GM18505 (cell line): ENCODE data around the gene MED22.
"Not testable (repeated sequence)": the region's sequence is repeated elsewhere in the genome, so short reads cannot be mapped to it uniquely, and the experiment has no call there.

Experiments
- ATAC-seq: cut with Tn5 transposase; IDR thresholded peaks from one replicate; pipeline ENCODE4 v1.9.1; 2021; ENCODE audit not compliant: unreplicated experiment
- POLR2A ChIP-seq: IDR thresholded peaks from 4 replicates; pipeline ENCODE4 v1.6.1; 2011; ENCODE audit warnings: borderline replicate concordance; ENCODE audit not compliant: insufficient read depth, insufficient read length; ENCODE audit errors: extremely low read depth

Gene MED22

DNA sequence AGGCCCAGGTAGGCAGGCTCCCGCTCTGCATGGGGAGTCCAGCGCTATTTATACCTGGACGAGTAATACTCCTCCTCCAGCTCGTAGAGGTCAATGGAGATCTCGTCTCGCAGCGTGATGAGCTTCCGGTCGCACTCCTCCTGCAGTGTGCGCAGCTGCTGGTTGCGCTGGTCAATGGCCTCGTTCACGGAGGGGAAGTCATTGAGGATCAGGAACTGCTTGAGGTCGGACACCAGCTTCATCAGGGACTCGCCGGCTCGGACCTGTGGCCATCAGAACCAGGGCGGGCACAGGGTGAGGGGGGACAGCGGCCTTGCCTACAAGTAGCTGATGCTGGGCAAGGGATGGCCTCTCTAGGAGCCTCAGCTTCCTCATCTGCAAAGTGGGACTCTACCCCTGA, 3.9 kb downstream of the MED22 start:
- no peak for ATAC-seq

DNA sequence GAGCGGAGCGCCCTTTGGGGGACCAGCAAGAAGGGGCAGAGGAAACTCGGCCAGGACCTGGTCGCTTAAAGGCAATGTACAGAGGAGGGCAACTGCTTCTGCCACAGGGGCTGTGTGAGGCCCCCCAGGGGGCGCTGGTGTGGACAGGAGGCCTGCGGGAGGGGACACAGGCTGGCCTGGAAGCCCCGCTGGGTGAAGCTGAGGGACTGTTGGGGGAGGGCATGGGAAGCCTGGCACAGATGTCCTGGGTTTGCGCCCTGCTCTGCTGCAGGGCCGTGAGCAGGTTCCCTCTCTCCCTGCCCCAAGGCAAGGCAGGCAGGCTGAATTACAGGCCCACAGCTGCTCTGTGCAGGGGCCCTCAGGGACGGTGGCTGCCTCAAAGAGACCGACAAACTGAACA, 5.4 kb downstream of the MED22 start:
- ATAC-seq: no peak
- TF ChIP-seq POLR2A: no peak

More for the DNA sequence above, 3.9 kb downstream of the MED22 start:
- no peak for TF ChIP-seq POLR2A

DNA sequence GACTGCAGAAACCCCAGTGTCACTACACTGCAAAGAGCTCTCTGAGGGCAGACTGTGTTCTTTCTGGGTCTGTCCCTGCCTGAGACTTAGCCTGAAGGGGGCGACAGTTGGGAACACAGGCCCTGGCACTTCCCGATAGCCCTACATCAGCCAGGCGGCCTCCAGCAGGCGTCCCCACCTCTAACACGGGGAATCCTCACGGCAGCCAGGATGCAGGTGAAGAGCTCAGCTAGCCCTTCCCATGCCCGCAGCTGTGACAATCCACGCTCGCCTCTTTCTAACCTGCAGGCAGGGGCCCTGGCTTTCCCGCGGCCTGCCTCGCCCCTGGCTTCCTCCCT, 5.9 kb downstream of the MED22 start:
- TF ChIP-seq POLR2A: no peak
- no peak for ATAC-seq

DNA sequence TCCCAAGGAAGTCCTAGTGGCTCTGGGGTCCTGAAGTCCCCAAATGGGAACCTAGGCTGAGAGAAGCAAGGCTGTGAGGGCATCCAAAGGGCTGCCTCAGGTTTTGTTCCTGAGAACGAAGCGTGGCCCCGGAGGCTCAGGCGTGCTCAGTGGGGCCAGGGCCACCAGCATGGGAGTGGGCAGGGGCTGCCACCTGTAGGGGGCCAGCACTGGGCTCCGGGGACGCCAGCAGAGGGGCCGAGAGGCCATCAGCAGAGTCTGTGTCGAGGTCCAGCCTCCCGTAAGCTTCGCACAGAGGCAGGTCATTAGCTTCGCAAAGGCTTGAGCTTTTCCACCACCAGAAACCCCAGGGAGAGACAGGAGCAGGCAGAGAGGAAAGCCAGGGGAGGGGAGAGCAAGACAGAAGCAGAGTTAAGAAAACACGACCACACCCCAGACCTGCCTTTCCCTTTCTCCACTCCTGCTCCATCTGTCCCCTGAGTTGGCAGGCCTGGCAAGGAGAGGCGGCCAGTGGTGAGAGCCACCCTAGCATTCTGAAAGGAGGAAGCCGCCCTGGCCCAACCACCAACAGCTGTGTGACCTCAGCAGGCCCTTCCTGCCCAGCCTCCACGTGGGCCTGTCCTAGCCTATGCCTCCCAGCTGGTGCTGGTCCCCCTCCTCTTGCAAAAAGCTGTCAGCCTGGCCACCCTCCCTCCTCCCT, 6.4 kb downstream of the MED22 start:
- TF ChIP-seq POLR2A: no peak
- ATAC-seq: no peak

DNA sequence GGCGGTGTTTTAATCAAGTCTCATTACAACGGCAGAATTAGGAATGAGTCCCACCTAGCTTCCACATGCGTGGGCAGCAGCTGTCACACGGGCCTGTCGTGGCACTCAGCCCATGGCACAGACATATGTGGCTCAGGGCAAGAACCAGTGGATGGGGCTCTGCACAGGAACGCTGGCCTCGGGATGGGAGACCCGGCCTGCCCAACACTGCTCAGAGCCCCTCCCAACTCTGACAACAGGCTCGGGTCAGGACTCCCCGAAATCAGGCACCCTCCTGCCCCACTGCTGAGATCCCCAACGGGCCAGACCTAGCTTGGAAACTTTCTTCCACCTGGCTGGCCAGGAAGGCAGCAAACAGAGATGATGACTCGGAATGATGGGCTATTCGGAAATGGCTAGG, 7.0 kb downstream of the MED22 start:
- no peak for ATAC-seq
- no peak for TF ChIP-seq POLR2A

DNA sequence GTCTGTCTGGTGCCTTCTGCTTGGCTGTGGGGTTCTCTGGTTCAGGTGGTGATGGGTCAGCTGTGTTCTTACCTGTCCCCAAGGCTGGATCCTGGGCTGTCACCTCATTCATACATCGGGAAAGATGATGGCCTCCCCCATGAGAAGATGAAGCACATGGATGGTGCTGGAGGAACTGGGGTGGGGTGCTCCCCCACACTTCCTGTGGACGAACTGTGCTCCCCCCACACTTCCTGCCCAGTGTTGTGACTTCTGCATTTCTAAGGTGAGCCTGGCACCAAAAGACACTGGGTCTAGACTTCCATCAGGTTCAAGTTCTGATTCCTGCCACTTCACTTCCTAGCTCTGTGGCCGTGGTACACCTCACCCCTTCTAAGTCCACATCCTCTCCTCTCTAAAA, 7.7 kb downstream of the MED22 start:
- no peak for ATAC-seq
- no peak for TF ChIP-seq POLR2A

DNA sequence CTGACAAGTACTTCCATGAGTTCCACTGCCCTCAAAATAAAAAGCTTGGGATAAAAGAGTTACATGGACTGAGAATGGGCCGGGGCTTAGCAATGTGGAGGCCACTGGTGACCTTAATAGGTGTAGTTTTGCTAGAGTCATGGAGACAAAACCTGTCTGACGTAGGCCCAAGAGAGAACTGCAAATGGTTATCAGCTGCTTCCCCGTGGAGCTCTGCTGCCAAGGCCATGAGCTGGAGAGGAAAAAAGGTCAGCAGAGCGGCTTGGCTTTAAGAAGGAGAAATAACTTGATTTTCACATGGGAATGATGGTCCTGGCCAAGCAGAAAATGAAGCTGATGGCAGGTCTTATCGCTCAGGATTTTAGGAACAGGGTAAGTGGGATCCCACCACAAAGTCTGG, 8.3 kb downstream of the MED22 start:
- no peak for TF ChIP-seq POLR2A
- no peak for ATAC-seq

DNA sequence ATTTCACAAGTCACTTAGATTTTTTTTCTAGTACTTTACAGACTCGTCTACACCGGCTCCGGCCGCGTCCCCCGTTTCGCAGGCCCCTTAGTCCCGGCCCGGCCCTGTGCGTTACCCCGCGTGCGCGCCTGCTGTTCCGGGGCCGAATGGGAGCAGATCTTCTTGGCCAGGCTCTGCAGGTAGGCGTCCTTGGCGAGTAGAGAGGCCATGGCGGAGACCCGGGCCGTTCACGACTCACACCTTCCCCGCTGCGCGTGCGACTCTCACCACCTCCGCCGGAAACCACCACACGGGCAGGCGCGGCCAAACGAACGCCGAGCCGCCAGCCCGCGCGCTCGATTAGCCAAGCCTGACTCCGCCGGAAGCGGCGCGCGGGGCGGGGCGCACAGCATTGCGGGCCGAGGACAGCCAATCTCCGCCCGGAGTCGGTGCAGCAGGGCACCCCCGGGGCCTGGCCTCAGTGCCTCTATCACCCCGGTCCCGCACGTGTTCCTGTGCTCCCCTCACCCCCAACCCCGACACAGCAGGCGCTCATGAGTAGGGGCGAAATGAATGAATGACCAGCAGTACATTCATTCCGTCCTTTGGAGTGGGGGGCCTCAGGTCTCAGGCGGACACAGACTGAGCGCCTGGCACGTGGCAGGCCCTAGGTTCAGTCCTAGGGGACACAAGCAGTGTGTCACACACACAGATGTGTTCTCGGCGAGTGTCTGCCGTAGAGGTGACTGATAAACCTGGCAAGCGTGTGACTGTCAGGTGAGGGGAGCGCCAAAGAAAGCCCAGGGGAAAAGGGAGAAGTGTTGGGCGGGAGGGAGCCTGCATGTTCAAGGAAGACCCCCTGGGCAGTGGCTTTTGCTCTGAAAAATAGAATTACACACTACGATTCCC, 11.8 kb downstream of the MED22 start, which contains the start of gene SURF6:
Gene SURF6, minus strand, starts transcription at position 265 of the 888 bp plus-strand sequence. Its CDS starts 56 bp downstream, at position 209.
- peak; percentile 79 for TF ChIP-seq POLR2A

DNA sequence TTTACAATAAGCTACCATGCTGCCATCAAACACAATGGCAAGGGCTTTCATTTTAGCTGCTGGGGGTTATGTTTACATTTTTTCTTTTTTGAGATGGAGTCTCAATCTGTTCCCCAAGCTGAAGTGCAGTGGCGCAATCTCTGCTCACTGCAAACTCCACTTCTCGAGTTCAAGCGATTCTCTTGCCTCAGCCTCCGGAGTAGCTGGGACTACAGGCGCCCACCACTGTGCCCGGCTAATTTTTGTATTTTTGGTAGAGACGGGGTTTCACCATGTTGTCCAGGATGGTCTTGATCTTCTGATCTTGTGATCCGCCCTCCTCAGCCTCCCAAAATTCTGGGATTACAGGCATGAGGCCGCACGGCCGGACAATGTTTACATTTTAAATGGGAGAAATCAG, 13.0 kb downstream of the MED22 start:
- ATAC-seq: not testable (repeated sequence)

More for the DNA sequence above, 11.8 kb downstream of the MED22 start, which contains the start of gene SURF6:
- ATAC-seq: peak; percentile 83

DNA sequence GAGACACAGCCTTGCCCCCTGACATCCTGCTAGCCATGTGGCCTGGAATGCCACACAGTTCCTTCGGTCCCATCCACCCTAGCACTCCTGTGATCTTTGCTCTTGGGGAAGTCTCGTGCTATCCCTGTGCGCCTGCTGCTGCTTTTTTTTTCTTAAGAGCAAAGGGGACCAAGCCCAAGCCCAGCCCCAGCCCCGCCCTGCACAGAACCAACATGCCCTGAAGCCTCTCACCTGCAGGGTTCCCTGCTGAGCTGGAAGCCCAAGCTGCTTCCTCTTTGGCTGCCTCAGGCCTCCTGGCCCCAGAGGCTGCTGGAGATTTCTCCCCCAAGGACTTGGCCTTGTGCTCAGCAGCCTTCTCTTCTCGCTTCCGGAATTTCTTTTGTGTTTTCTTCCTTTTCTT, 13.8 kb downstream of the MED22 start:
- ATAC-seq: no peak
- TF ChIP-seq POLR2A: no peak

DNA sequence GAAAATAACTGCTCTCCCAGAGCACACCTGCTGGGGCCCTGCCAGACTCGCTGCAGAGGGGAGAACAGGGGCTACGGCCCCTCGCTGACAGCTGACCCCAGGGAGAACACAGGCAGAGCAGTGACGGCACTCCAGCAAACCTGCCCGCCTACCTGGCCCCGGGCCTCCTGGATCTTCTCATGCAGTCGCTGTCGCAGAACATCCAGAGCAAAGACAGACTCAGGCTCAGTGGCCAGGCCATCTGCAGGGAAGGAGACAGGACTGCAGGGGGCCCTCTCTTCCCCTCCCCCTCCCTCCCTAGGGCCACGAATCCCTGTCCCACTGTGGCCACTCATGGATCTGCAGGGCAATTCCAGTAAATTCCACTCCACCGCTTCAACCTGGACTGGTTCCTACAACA, 14.4 kb downstream of the MED22 start:
- ATAC-seq: no peak
- TF ChIP-seq POLR2A: no peak

DNA sequence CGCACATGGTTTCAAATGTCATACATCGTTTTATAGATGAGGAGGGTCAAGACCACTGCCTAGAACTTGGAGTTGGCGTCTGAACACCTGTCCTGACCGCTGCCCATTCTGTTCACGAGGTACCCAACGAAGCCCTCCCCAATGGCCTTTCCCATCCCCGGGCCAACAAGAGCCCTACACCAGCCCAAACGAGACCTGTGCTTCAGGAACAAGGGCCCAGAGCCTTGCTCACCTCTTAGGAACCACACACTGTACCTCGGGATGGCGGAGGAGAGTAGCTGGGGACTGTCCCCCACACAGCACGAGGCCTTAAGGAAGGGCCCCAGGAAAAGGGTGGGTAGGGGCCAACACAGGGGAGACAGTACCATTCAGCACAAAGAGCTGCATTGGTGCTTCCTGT, 14.9 kb downstream of the MED22 start:
- no peak for ATAC-seq
- TF ChIP-seq POLR2A: no peak

DNA sequence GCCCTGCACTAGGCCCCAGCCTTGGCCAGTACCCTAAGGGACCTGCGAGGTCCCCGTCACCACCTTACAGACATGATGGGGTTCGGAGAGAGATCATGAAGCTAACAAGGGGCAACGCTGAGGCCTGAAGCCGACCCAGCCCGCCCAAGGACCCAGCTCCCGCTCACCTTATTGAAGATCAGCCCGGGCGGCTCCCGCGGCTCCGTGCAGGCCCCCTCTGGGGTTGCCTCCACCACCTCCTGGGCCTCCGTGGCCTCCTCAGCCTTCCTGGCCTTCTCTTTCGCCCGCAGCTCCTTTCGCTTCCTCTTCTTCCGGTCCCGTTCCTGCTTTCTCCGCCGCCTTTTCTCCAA, 15.6 kb downstream of the MED22 start:
- no peak for TF ChIP-seq POLR2A
- no peak for ATAC-seq
